ENCODE measurements around the gene YPEL5. TPM values are rescaled to one million over a fixed set of nuclear protein-coding genes. Genes with fewer than 3 reads are reported as not detected.
"Not testable (repeated sequence)": the region's sequence is repeated elsewhere in the genome, so short reads cannot be mapped to it uniquely, and the experiment has no call there.

YPEL5 gene
- total RNA-seq (2014; rRNA removed; shearing (Covaris generic)) = 13.7 and 14.8 TPM in 2 replicates

- peak; percentile 97 for DNase-seq (ENCODE audit: low spot score)
These were observed at the start of gene YPEL5 for GRCh38 chr2:30146337-30147195. YPEL5 (plus strand) TSS chr2:30147007; CDS start chr2:30156652, 9,645 bp downstream.

- no peak for DNase-seq (ENCODE audit: low spot score)
These were observed 48.4 kb upstream of the YPEL5 start for GRCh38 chr2:30098266-30099005.

- not testable (repeated sequence) for DNase-seq (ENCODE audit: low spot score)
These were observed 47.4 kb upstream of the YPEL5 start for GRCh38 chr2:30099366-30099765.

- DNase-seq (ENCODE audit: low spot score) = not testable (repeated sequence)
These were observed 46.1 kb upstream of the YPEL5 start for GRCh38 chr2:30100691-30101090.

GRCh38 chr2:30104307-30104706 lies 42.5 kb upstream of the YPEL5 start:
- DNase-seq (ENCODE audit: low spot score) = no peak

GRCh38 chr2:30105556-30105955 lies 41.3 kb upstream of the YPEL5 start:
- DNase-seq (ENCODE audit: low spot score) = no peak

GRCh38 chr2:30106543-30106942 lies 40.3 kb upstream of the YPEL5 start:
- no peak for DNase-seq (ENCODE audit: low spot score)

GRCh38 chr2:30108192-30108591 lies 38.6 kb upstream of the YPEL5 start:
- no peak for DNase-seq (ENCODE audit: low spot score)

GRCh38 chr2:30108851-30109250 lies 38.0 kb upstream of the YPEL5 start:
- DNase-seq (ENCODE audit: low spot score) = no peak

GRCh38 chr2:30109856-30110255 lies 37.0 kb upstream of the YPEL5 start:
- DNase-seq (ENCODE audit: low spot score) = no peak

GRCh38 chr2:30110773-30111172 lies 36.0 kb upstream of the YPEL5 start:
- DNase-seq (ENCODE audit: low spot score) = no peak

GRCh38 chr2:30111186-30111585 lies 35.6 kb upstream of the YPEL5 start:
- DNase-seq (ENCODE audit: low spot score) = not testable (repeated sequence)

GRCh38 chr2:30112561-30112960 lies 34.2 kb upstream of the YPEL5 start:
- no peak for DNase-seq (ENCODE audit: low spot score)

GRCh38 chr2:30113617-30114293 lies 33.1 kb upstream of the YPEL5 start:
- DNase-seq (ENCODE audit: low spot score) = peak; percentile 27

GRCh38 chr2:30115141-30115980 lies 31.4 kb upstream of the YPEL5 start:
- peak; percentile 82 for DNase-seq (ENCODE audit: low spot score)

- no peak for DNase-seq (ENCODE audit: low spot score)
These were observed 30.9 kb upstream of the YPEL5 start for GRCh38 chr2:30115981-30116285.

- no peak for DNase-seq (ENCODE audit: low spot score)
These were observed 24.4 kb upstream of the YPEL5 start for GRCh38 chr2:30122362-30122761.

- no peak for DNase-seq (ENCODE audit: low spot score)
These were observed 19.6 kb upstream of the YPEL5 start for GRCh38 chr2:30127016-30127893.

- no peak for DNase-seq (ENCODE audit: low spot score)
These were observed 12.2 kb upstream of the YPEL5 start for GRCh38 chr2:30134582-30134981.

- DNase-seq (ENCODE audit: low spot score) = no peak
These were observed 11.3 kb upstream of the YPEL5 start for GRCh38 chr2:30135541-30135940.
